GM21825 (cell line): ENCODE measurements around the gene CFAP77.
"Not testable (repeated sequence)": the region's sequence is repeated elsewhere in the genome, so short reads cannot be mapped to it uniquely, and the experiment has no call there.

Source experiments
- ATAC-seq: cut with Tn5 transposase; IDR thresholded peaks from one replicate; pipeline ENCODE4 v1.9.1; 2021; ENCODE audit warnings: mild to moderate bottlenecking, moderate library complexity; ENCODE audit not compliant: unreplicated experiment

Gene CFAP77

DNA sequence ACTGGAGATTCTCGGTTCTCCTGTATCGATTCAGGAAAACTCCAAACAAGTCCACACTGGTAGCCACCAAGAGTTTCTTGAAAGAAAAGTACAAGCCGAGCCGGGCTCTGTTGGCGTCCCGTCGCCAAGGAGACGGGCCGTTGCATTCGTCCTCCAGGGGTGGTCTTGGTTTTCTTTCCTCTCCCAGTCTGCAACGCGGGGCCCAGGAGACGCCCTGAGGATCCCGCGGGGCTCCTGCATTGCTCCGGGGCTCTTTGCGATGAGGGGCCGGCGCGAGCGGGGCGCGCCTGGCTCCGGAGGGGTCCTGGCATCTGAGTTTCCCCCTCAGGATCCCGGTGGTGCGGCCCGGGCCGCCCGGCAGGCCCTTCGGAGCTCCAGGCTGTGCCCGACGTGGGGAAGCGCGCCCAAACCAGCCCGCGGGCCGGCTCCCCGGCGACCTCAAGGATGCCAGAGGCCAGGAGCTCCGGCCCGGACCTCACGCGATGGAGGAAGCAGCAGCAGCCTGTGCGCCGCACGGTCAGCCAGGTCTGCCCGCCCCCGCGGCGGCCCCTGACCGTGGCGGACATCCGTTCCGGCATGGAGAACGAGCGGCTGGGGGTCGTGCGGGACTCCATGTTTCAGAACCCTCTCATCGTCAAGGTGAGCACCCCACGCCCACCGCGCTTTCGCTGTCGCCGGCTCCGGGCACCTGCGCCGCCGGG is at the start of gene CFAP77:
TSS of gene CFAP77 (plus strand) at position 384 of the 701 bp plus-strand sequence. CDS start at position 445, 61 bp downstream.
- ATAC-seq = no peak

DNA sequence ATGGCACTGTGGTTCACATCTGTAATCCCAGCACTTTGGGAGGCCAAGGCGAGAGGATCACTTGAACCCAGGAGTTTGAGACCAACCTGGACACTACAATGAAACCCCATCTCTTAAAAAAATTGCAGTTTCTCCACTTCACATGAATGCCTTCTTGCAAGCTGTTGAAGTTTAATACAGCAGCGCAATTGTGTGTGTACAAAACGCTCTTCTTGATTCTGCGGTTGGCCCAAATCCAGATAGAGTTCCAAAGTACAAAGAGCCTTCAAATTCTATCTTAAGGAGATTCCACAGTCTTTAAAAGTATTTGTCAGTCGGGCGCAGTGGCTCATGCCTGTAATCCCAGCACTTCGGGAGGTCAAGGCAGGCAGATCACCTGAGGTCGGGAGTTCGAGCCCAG is 45.9 kb upstream of the CFAP77 start:
- no peak for ATAC-seq

DNA sequence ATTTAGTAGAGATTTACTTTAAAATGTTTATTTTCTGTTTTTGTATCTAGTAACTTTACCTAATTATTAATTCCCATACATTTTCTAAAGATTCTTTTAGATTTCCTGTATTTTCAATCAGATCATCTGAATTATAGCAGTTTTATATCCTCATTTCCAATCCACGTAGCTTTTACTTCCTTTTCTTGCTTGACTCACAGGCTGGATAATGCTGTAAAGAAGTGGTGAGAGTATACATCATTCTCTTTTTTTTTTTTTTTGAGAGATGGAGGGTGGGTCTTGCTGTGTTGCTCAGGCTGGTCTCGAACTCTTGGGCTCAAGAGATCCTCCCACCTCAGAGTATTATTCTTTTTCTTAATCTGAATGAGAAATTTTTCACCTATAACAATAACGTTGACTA is 44.0 kb upstream of the CFAP77 start:
- no peak for ATAC-seq

DNA sequence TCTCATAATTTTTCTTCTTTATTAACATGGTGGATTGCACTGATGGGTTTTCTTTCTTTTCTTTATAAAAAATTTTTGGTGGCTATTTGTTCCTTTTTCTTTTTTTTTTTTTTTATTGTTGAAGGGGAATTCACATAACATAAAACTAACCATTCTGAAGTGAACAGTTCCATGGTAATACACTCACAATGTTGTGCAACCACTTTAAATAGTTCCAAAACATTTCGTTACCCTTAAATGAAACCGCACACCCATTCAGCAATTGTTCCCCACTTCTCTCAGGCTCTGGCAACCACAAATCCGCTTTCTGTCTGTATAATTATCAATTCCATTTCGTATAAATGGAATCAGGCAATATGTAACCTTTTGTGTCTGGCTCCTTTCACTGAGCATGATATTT is 43.5 kb upstream of the CFAP77 start:
- no peak for ATAC-seq

DNA sequence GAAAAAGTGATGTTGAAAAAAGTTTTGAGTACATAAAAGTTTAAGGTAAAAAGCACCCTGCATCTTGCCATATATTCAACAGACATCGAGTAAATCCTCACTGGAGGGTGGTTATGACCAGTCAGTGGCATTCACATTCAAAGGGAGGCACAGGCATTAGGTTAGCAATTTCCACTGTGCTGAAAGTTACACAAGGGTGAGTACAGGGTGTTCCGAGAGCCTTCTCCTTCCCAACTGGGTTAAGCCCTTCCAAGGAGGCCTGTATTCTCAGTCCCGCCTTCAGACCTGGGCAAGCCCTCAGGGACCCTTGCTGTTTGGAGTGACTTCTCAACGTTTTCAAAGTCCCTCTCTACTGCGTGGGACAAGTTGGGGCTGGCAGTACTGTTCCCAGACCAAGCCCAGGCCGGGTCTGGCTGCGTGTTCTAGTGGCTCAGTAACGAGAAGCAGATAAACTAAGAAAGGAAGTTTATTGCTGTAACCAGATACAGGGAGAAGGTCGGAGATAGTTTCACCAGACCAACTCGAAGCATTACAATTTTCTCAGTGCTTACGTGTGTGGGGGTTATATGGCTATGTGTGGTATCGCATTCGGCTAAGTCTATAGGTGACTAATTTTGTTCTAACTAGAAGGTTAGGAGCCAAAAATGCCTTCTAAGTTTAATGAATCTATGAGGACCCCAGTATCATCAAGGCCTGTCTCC is 42.2 kb upstream of the CFAP77 start:
- no peak for ATAC-seq

DNA sequence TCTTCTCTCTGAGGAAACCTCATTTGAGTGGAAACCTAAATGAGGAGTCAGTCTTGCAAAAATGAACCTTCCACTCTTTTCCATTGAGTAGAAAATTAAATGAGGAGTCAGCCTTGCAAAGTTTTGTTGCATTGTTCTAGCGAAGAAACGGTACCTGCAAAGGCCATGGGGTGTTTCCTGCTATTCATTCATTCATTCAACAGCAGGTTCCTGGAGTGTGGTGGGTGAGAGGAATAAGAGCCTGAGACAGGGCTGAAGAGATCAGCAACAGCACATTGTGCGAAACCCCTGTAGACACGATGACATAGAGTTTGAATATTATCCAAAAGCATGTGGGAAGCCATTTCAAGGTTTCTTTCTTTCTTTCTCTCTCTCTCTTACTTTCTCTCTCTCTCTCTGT is 40.6 kb upstream of the CFAP77 start:
- ATAC-seq = no peak

DNA sequence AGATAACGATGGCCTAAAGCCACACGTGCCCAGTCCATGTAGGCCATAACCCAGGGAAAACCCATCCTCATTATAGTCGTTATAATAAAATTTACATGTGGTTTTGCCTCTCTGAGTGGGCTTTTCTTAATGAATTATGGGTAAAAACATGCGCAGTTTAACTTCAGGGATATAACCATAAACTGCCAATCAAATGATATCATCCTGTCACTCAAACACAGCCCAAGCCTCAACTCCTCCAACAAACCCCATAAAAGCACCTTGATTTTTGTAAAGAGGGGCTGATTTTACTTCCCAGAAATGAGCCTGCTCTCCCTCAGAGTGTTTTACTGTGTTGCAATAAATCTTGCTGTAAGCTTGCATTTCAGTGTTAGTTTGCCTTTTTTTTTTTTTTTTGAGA is 39.4 kb upstream of the CFAP77 start:
- ATAC-seq = no peak

DNA sequence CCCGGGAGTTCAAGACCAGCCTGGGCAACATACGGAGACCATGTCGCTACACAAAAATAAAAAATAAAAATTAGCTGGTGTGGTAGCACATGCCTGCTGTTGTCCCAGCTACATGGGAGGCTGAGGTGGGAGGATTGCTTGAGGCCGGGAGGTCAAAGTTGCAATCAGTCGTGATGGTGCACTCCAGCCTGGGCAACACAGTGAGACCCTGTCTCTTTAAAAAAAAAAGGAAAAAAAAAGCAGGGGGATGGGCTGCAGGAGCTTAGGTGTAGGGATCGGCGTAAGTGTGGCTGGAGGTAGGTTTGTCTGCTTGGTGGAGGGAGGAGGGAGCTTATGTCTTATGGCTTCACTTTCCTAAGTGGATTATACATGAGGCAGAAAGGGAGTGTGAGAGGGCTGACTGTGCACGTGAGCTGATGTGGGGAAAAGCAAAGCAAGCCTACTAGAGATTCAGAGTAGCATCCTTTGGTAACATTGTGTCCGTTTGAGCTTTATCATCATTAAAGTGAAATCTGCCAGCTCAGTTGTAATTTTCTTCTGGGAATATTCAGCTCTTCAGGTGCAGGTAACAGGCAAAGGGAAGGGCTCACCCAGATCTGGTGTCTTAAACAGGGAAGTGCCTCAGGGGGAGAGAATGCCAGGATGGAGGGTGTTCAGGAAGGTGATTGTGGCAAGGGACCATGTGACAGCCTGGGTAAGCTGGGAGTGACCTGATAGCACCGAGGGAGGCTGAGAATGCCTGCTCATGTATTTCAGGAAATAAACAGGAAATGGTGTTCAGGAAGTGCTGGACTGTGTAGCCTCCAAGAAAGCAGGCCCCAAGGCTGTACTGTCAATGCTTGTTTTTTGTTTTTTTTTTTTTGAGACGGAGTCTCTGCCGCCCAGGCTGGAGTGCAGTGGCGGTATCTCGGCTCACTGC is 37.6 kb upstream of the CFAP77 start:
- ATAC-seq = no peak

DNA sequence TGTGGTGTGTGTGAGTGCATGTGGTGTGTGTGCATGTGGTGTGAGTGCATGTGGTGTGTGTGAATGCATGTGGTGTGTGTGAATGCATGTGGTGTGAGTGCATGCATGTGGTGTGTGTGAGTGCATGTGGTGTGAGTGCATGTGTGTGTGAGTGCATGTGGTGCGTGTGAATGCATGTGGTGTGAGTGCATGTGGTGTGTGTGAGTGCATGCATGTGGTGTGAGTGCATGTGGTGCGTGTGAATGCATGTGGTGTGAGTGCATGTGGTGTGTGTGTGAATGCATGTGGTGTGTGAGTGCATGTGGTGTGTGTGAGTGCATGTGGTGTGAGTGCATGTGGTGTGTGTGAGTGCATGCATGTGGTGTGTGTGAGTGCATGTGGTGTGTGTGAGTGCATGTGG is 32.2 kb upstream of the CFAP77 start:
- ATAC-seq = not testable (repeated sequence)

DNA sequence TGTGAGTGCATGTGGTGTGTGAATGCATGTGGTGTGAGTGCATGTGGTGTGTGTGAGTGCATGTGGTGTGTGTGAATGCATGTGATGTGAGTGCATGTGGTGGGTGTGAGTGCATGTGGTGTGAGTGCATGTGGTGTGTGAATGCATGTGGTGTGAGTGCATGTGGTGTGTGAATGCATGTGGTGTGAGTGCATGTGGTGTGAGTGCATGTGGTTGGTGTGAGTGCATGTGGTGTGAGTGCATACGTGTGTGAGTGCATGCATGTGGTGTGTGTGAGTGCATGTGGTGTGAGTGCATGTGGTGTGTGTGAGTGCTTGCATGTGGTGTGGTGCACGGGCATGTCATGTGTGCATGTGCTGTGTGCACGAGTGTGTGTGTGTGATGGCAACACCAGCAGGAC is 31.6 kb upstream of the CFAP77 start:
- ATAC-seq = not testable (repeated sequence)

DNA sequence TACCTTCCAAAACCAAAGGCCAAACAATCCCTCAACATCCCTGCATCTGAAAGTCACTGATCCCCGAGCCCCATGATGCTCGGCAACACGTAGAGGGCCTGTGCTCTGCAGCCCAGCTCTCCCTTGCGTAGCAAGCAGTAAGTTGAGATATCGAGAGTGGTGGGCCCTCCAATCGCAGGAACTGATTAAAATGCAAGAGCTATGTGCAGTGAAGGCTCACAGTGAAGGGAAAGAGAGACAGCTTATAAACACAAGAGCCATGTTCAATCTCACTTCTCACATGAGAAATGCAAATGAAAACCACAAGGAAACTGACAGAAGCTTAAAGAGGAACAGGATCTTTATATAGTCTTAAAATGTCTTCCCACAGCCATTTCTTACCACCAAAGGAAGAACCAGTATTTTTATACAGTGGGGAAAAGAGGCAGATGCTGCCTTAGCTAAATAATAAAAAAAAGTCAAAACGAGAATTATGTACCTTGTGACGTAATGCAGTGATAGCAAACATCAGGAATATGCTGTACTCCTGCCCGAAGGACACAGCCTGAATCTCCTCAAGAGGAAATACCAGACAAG is 28.0 kb upstream of the CFAP77 start:
- peak; percentile 52 for ATAC-seq

DNA sequence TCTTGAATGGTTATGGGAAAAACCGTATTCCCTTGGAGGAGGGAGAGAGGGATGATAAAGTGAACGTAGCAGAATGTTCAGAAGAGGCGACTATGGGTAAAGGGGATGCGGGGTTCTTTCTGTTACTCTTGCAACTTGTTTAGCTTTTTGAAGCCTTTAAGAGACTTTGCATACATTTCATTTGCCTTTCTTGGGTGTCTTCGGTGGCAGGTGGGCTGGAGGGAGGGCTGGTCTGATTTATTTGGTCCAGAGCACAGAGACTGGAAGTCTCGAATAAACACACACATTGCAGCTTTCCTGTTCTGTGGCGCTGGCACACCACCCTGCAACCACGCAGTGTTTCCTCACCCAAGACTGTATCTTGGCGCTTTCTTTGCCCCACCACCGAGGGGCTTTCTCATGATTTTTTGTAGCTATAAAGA is 26.5 kb upstream of the CFAP77 start:
- no peak for ATAC-seq

DNA sequence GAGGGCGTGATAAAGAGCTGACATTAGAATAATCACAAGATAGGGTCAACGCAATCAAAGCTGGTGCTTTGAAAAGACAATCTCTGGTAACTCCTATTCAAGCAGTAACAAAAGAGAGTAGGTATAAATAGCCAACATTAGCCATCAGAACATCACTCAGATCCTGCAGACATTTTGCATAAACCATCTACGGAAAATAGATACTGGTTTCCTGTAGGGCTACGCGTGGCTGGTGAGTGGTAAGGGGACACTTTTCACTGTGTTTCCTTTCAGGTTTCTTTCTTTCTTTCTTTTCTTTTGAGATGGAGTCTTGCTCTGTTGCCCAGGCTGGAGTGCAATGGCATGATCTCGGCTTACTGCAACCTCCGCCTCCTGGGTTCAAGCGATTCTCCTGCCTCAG is 25.6 kb upstream of the CFAP77 start:
- ATAC-seq = no peak

DNA sequence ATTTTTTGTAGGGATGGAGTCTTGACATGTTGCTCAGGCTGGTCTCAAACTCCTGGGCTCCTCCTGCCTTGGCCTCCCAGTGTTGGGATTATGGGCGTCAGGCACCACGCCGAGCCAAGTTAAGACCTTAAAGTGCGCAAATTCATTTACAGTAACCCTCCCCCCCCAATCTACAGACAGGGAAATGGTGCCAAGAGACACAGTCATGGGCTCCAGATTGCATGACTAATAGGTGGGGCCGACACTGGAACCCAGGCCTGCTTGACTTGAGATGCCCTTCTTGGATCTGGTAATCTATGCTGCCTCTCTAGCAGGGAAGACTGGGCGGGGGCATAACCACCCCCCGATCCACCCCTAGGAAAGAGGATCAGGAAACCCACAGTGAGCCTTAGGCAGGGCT is 22.9 kb upstream of the CFAP77 start:
- ATAC-seq = no peak

DNA sequence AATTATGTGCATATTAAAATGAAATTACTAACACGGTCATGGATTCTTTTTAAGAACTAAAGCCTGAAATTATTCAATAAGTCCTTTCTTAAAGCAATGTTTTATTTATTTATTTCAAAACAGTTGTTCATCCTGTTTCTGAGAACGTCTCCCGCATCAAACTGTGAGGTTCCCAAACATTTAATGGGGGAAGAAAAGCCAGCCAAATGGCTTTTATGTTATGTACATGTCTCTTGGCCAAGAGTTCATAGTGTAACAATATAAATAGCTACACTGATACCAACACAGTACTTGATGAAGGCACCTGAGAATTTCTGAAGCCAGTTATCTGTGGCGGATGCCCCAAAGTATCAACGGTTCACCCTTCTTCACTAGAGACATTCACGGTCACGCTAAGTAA is 19.0 kb upstream of the CFAP77 start:
- no peak for ATAC-seq

DNA sequence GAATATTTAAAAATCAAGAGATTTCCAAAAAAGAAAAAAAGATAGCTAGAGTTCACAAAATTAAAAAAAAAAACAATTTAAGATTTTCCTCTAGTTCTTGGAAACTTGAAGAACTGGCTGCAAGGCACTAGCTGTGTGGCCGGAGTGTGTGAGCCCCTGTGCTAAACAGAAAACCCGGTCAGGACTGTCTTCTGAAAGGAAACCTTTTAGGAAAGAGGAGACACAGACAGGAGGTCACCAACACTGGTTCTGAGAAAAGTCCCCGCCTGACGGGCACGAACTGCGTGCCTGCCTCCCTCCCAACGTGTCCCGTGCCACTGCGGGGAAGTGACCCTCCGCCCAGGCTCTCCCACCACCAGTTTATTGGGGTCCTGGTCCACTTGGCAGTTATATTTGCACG is 18.6 kb upstream of the CFAP77 start:
- no peak for ATAC-seq

DNA sequence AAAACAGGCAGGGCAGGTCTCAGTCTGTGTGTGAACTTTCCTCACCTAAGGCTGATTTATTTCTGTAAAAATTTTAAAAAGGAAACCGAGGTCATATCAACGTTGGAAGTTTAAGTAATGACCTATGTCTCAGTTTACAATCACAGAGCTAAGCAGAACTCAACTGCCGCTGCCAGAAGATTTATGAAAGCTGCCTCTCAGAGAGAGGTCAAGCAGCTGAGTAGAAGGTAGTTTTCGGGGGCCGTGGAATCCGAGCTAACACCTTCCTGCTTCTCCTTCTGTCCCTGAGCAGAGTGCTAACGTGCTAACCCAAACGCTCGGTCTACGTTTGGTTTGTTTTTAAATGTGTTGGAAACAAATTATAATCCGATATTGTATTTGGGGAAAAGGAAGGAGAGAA is 14.5 kb upstream of the CFAP77 start:
- ATAC-seq = no peak

DNA sequence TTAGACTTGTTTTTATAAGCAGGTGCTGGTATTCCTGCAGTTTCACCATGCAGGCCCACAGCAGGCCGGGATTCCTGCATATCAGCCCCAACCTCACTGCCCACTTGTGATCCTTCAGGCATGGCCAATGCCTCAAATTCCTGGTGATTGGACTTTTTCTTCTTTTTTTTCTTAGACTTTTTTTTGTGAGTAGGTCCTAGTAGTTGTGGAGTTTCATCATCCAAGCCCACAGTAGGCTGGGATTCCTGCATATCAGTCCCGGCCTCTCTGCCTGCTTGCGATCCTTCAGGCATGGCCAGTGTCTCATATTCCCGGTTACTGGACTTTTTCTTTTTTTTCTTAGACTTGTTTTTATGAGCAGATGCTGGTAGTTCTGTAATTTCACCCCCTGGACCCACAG is 8.2 kb upstream of the CFAP77 start:
- no peak for ATAC-seq

DNA sequence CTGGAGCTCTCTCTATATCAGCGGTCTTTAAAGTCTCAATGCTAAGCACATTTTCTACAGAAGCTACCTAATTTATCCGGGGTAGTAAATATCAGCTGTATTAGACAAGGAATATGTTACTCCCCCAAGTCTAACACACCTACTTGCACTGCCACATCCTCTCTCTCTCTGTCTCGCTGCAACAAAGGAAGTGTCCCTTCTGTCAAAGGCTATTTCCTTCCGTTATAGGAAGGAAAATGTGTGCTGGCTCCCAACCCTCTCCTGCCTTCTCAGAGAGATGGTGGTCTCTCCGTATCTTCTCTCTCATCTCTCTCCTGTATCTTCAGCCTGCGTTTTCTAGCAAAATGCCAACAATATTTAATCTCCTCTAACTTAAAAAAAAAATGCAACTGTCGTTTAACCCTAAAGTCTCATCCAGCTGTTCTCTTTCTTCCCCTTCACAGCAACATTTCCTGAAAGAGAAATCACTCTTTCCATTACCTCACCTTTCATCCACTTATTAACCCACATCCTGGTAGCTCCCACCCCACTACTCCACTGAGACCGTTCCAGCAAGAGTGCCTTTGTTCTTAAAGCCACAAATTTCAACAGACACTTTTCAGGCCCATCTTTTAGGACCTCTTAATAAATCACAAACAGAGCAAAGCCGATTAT is 5.7 kb upstream of the CFAP77 start:
- no peak for ATAC-seq

DNA sequence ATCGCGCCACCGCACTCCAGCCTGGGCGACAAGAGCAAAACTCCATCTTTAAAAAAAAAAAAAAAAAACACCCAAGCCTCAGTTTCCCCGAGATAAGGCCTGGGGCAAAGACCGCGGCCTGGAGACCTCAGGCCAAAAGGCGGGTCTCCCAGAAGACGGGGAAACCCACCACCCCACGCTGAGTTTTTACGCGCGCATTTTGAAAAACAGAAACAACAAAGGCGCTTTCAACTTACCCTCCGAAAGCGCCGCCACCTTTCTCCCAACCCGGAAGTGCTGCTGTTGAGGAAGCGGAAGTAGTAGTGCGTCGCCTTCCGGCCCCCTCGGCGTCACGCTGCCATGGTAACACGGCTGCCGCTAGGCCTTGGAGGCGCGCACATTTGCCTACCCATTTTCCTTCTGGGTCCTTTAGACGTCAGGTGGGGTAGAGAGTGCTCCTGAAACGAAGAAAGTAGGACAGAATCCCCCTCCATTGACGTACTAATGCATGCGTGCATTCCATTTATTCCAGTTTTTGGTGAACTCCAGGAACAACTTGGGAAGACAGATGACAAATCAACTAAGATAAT is 3.4 kb upstream of the CFAP77 start, which contains the start of gene TTF1:
TSS of gene TTF1 (minus strand) at position 287 of the 569 bp plus-strand sequence. CDS start 4,019 bp downstream, outside the sequence.
- ATAC-seq = peak; percentile 80
